Endothelial cell (in vitro differentiated cells): Measurements from ENCODE around the gene NOS1AP. TPM values are rescaled to one million over a fixed set of nuclear protein-coding genes. Genes with fewer than 3 reads are reported as not detected.
A peak's percentile ranks its signal among the peaks of the same experiment; 100 is the strongest.

Experiments
- DNase-seq: peaks from one replicate; pipeline ENCODE4 v3.0.0; 2021; ENCODE audit warnings: low spot score
- H3K27ac Mint-ChIP-seq: one replicate; pipeline ENCODE4 v1.8.0; 2021; ENCODE audit warnings: mixed read lengths, inconsistent platforms; ENCODE audit not compliant: unreplicated experiment
- H3K27me3 Mint-ChIP-seq: one replicate; pipeline ENCODE4 v1.8.0; 2021; ENCODE audit warnings: mild to moderate bottlenecking, moderate library complexity, mixed read lengths, inconsistent platforms; ENCODE audit not compliant: unreplicated experiment
- H3K36me3 Mint-ChIP-seq: one replicate; pipeline ENCODE4 v1.8.0; 2021; ENCODE audit warnings: mild to moderate bottlenecking, low read depth, mixed read lengths, inconsistent platforms; ENCODE audit not compliant: unreplicated experiment
- H3K4me1 Mint-ChIP-seq: one replicate; pipeline ENCODE4 v1.8.0; 2021; ENCODE audit warnings: mild to moderate bottlenecking, mixed read lengths, inconsistent platforms; ENCODE audit not compliant: unreplicated experiment
- H3K4me3 Mint-ChIP-seq: one replicate; pipeline ENCODE4 v1.8.0; 2021; ENCODE audit warnings: mild to moderate bottlenecking, mixed read lengths, inconsistent platforms; ENCODE audit not compliant: unreplicated experiment
- H3K9me3 Mint-ChIP-seq: one replicate; pipeline ENCODE4 v1.8.0; 2021; ENCODE audit warnings: mixed read lengths, inconsistent platforms; ENCODE audit not compliant: unreplicated experiment
- total RNA-seq: library from RNA; stranded (reverse); fragmentation: NEBNext Ultra II Directional; extraction: Animal tissue kit (Norgen Biotek cat#: 25700); gene quantifications from one replicate; pipeline ENCODE4 v1.2.1, GENCODE V29; 2021; ENCODE audit not compliant: unreplicated experiment
- TF ChIP-seq, protein P1 (sequence below): fragments of 200-600 bp; sonication (generic); IDR thresholded peaks from one replicate; pipeline ENCODE4 v1.5.0; 2021; ENCODE audit warnings: antibody characterized with exemption; ENCODE audit not compliant: unreplicated experiment

NOS1AP gene
- total RNA-seq, 1 donor from 2014 or later = 19.8 TPM

DNA sequence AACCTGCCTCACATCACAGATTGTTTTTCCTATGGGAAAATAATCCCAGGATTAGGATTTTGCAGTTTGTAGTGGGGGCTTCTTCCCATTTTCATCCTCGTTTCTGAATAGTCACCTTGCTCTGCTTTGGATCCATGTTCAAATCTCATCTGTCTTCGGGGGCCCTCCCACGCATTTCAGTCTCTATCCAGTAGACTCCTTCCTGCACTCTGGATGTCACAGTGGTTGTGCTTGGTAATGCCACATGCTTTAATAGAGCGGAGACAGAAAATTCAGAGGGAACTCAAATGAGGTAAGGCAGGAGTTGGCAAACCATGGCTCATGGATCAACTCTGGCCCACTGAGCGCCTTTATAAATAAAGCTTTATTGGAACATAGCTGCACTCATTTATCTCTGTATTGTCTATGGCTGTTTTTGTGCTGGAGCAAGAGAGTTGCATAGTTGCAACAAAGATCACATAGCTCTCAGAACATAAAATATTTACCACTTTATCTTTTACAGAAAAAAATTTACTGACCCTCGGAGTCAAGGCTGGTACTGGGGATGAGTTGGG, 206.2 kb downstream of the NOS1AP start:
- no peaks in the 10 kb centered on the region for H3K9me3 Mint-ChIP-seq
- H3K4me3 Mint-ChIP-seq = no peak overlapping the region
- H3K27ac Mint-ChIP-seq = no peak overlapping the region
- DNase-seq = no peak
- no peaks in the 10 kb centered on the region for H3K36me3 Mint-ChIP-seq
- peaks cover 25% of the 10 kb centered on the region for H3K4me1 Mint-ChIP-seq
- TF ChIP-seq, protein P1, sequence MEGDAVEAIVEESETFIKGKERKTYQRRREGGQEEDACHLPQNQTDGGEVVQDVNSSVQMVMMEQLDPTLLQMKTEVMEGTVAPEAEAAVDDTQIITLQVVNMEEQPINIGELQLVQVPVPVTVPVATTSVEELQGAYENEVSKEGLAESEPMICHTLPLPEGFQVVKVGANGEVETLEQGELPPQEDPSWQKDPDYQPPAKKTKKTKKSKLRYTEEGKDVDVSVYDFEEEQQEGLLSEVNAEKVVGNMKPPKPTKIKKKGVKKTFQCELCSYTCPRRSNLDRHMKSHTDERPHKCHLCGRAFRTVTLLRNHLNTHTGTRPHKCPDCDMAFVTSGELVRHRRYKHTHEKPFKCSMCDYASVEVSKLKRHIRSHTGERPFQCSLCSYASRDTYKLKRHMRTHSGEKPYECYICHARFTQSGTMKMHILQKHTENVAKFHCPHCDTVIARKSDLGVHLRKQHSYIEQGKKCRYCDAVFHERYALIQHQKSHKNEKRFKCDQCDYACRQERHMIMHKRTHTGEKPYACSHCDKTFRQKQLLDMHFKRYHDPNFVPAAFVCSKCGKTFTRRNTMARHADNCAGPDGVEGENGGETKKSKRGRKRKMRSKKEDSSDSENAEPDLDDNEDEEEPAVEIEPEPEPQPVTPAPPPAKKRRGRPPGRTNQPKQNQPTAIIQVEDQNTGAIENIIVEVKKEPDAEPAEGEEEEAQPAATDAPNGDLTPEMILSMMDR = no peak
- H3K27me3 Mint-ChIP-seq = peaks cover 5% of the 10 kb centered on the region

DNA sequence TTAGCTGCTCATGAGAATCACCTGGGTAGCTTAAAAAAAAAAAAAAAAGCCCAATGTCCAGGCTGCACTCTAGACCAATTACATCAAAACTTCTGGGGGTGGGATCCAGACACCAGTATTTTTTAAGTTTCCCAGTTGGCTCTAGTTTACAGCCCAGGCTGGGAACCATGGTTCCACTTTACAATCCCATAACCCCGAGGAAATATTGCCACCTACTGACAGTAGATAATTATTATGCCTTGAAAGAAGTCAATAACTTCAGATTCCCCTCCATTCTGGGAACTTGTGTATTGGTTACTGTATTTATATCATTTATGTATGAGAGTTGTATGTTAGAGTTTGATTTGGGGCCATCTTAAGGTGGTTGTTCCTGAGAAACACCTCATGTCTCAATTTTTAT, 207.0 kb downstream of the NOS1AP start:
- no peak for DNase-seq
- no peaks in the 10 kb centered on the region for H3K36me3 Mint-ChIP-seq
- H3K4me3 Mint-ChIP-seq = no peak overlapping the region
- H3K9me3 Mint-ChIP-seq = no peaks in the 10 kb centered on the region
- peaks cover 17% of the 10 kb centered on the region for H3K4me1 Mint-ChIP-seq
- H3K27ac Mint-ChIP-seq = no peak overlapping the region
- TF ChIP-seq, protein P1 = peak; percentile 21
- peaks cover 8% of the 10 kb centered on the region for H3K27me3 Mint-ChIP-seq

DNA sequence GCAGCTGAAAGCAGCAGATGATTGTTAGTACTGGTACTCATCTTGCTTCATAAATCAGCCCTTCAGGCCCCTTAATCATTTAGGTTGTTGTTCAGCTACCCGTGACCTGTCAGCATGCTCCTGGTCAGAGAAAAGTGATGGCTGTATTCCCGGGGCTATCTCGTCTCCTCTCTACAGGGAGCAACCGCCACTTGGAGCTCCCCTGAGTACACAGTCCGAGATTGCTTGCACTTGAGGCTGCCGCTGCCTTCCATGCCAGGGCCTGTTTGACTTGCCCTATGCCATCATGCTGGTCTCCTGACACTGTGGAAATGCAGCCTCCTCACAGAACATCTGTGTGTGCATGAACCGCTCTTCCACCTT, 209.6 kb downstream of the NOS1AP start:
- H3K9me3 Mint-ChIP-seq = no peaks in the 10 kb centered on the region
- TF ChIP-seq, protein P1 = no peak
- no peaks in the 10 kb centered on the region for H3K36me3 Mint-ChIP-seq
- peaks cover 9% of the 10 kb centered on the region for H3K4me1 Mint-ChIP-seq
- no peak overlapping the region for H3K27ac Mint-ChIP-seq
- no peak overlapping the region for H3K4me3 Mint-ChIP-seq
- peaks cover 7% of the 10 kb centered on the region for H3K27me3 Mint-ChIP-seq
- DNase-seq = no peak

DNA sequence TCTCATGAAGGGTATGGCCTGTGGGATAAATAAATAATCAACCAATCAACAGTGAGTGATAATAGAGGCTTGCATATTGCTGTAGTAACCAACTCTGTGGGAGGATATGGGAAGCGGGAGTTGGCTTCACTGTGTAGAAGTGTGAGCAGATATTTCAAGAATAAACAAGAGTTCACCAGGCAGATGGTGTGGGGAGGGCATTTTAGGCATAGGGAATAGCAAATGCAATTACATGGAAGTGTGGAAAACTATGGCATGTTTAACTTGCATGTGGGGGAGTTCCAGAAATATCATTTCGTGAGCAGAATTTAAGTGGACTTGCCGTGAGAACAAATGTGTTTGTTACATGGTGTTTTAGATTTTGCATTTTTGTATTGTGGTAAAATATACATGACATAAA, 211.9 kb downstream of the NOS1AP start:
- H3K4me1 Mint-ChIP-seq = peaks cover 11% of the 10 kb centered on the region
- DNase-seq = no peak
- no peak overlapping the region for H3K4me3 Mint-ChIP-seq
- no peak overlapping the region for H3K27ac Mint-ChIP-seq
- H3K36me3 Mint-ChIP-seq = no peaks in the 10 kb centered on the region
- no peaks in the 10 kb centered on the region for H3K9me3 Mint-ChIP-seq
- TF ChIP-seq, protein P1 = no peak
- H3K27me3 Mint-ChIP-seq = peaks cover 7% of the 10 kb centered on the region

DNA sequence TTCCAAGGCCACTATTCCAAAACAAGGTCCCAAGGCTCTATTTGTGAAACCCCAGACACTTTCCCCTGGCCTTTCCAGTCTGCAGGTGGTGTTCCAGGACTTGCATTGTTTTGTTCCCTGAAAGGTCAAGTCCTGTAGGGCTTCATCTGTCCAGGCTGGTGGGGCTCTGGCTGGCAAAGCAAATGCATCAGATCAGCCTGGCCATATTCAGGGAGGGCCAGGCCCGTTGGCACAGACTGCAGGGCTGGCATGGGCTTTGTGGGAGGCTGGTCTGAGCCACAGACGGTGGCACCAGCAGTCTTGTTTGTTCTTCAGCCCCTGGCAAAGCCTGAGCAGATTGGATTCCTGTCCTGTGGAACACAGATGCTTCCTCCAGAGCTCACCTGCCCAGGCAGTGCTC, 214.2 kb downstream of the NOS1AP start:
- no peak for DNase-seq
- H3K36me3 Mint-ChIP-seq = peaks cover 4% of the 10 kb centered on the region
- peaks cover 15% of the 10 kb centered on the region for H3K4me1 Mint-ChIP-seq
- H3K9me3 Mint-ChIP-seq = no peaks in the 10 kb centered on the region
- TF ChIP-seq, protein P1 = no peak
- no peak overlapping the region for H3K4me3 Mint-ChIP-seq
- peaks cover 7% of the 10 kb centered on the region for H3K27me3 Mint-ChIP-seq
- no peak overlapping the region for H3K27ac Mint-ChIP-seq
